Measurements from ENCODE around the gene ADAMTS9. TPM values are rescaled to one million over a fixed set of nuclear protein-coding genes. Genes with fewer than 3 reads are reported as not detected.
A peak's percentile ranks its signal among the peaks of the same experiment; 100 is the strongest.

Gene ADAMTS9
- total RNA-seq, 2 donors from 2014 or later = 27.2 to 54.7 TPM

GRCh38 chr3:64728428-64728827, 40.6 kb upstream of the ADAMTS9 start:
- ATAC-seq (no peak), DNase-seq (no peak)
- Histone ChIP-seq H3K4me3 (no peak overlapping the region), H3K4me1 (no peaks in the 10 kb centered on the region), H3K27ac (no peak overlapping the region), H3K36me3 (replicated peaks in 1 of 2; ENCODE audit: insufficient read depth in 1 of 2, low read depth in 2 of 2) (no peaks in the 10 kb centered on the region), H3K27me3 (no peaks in the 10 kb centered on the region), H3K9me3 (no peaks in the 10 kb centered on the region)
- TF ChIP-seq POLR2A (IDR thresholded peaks at IDR 0.05) (no peak), CTCF (IDR thresholded peaks at IDR 0.05) (no peak)
- intact Hi-C loops (cut with DNase I) = no loop called here
- 41 to 48% methylated on average over 4 of the region's 4 CpGs for WGBS, 2 donors

- H3K27me3 ChIP-seq = no peaks in the 10 kb centered on the region
- intact Hi-C loops (cut with DNase I) = no loop called here
These were observed 38.8 kb upstream of the ADAMTS9 start for GRCh38 chr3:64726414-64727090.

GRCh38 chr3:64718976-64719375, 31.2 kb upstream of the ADAMTS9 start:
- Histone ChIP-seq H3K36me3 (replicated peaks in 1 of 2; ENCODE audit: insufficient read depth in 1 of 2, low read depth in 2 of 2) (no peaks in the 10 kb centered on the region), H3K27ac (no peak overlapping the region), H3K4me3 (no peak overlapping the region), H3K27me3 (no peaks in the 10 kb centered on the region), H3K9me3 (no peaks in the 10 kb centered on the region), H3K4me1 (no peaks in the 10 kb centered on the region)
- TF ChIP-seq POLR2A (IDR thresholded peaks at IDR 0.05) (no peak), CTCF (IDR thresholded peaks at IDR 0.05) (no peak)
- intact Hi-C loops (cut with DNase I) = no loop called here
- DNase-seq (no peak), ATAC-seq (no peak)
- WGBS, 2 donors = 73 to 80% methylated on average over 4 of the region's 4 CpGs

More at GRCh38 chr3:64726414-64727090, 38.8 kb upstream of the ADAMTS9 start:
- 77 to 81% methylated on average over 3 of the region's 3 CpGs for WGBS, 2 donors
- Histone ChIP-seq H3K27ac (no peak overlapping the region), H3K4me1 (no peaks in the 10 kb centered on the region), H3K4me3 (no peak overlapping the region), H3K9me3 (no peaks in the 10 kb centered on the region), H3K36me3 (replicated peaks in 1 of 2; ENCODE audit: insufficient read depth in 1 of 2, low read depth in 2 of 2) (no peaks in the 10 kb centered on the region)
- no peak for TF ChIP-seq CTCF (IDR thresholded peaks at IDR 0.05)
- TF ChIP-seq POLR2A (IDR thresholded peaks at IDR 0.05) = no peak
- no peak for DNase-seq
- no peak for ATAC-seq

GRCh38 chr3:64717872-64718613, 30.2 kb upstream of the ADAMTS9 start:
- H3K9me3 ChIP-seq = no peaks in the 10 kb centered on the region
- no peaks in the 10 kb centered on the region for H3K27me3 ChIP-seq
- WGBS, 2 donors = 40 to 54% methylated on average over 5 of the region's 5 CpGs
- ATAC-seq = no peak
- TF ChIP-seq POLR2A (IDR thresholded peaks at IDR 0.05) (no peak), CTCF (IDR thresholded peaks at IDR 0.05) (peak; percentile 10 to 45 (median 42))
- H3K4me1 ChIP-seq = no peaks in the 10 kb centered on the region
- no peak overlapping the region for H3K4me3 ChIP-seq
- DNase-seq = peak in 1 of 4 donors; percentile 8
- no peak overlapping the region for H3K27ac ChIP-seq
- intact Hi-C loops (cut with DNase I) = no loop called here
- H3K36me3 ChIP-seq (replicated peaks in 1 of 2; ENCODE audit: insufficient read depth in 1 of 2, low read depth in 2 of 2) = no peaks in the 10 kb centered on the region
